H9 (cell line): ENCODE measurements around the gene FLRT2. TPM values are rescaled to one million over a fixed set of nuclear protein-coding genes. Genes with fewer than 3 reads are reported as not detected.

Experiments
- DNase-seq: peaks from one replicate; pipeline ENCODE4 v3.0.0-alpha.2; 2017
- H2AFZ ChIP-seq: one replicate; pipeline ENCODE4 v1.6.1; 2013; ENCODE audit warnings: mild to moderate bottlenecking, low read length, control low read depth, moderate library complexity
- H2AK5ac ChIP-seq: 2 replicates; pipeline ENCODE4 v1.6.1; 2013; ENCODE audit warnings: low read length, control low read depth, mixed read lengths; ENCODE audit not compliant: insufficient read length
- H2BK120ac ChIP-seq: one replicate; pipeline ENCODE4 v1.6.1; 2013; ENCODE audit warnings: low read depth, mild to moderate bottlenecking, low read length, control low read depth, inconsistent platforms; ENCODE audit not compliant: poor library complexity, severe bottlenecking
- H2BK12ac ChIP-seq: 2 replicates; pipeline ENCODE4 v1.6.1; 2013; ENCODE audit warnings: low read length, control low read depth, mixed read lengths, low read depth; ENCODE audit not compliant: insufficient read length
- H2BK15ac ChIP-seq: 2 replicates; pipeline ENCODE4 v1.6.1; 2013; ENCODE audit warnings: low read depth, low read length, control low read depth
- H2BK20ac ChIP-seq: one replicate; pipeline ENCODE4 v1.6.1; 2013; ENCODE audit warnings: low read depth, mild to moderate bottlenecking, low read length, control low read depth, inconsistent platforms; ENCODE audit not compliant: poor library complexity, severe bottlenecking
- H2BK5ac ChIP-seq: 2 replicates; pipeline ENCODE4 v1.6.1; 2013; ENCODE audit warnings: low read length, control low read depth, mixed read lengths; ENCODE audit not compliant: insufficient read length
- H3K14ac ChIP-seq: 2 replicates; pipeline ENCODE4 v1.6.1; 2013; ENCODE audit warnings: low read length, control low read depth; ENCODE audit not compliant: insufficient read depth
- H3K18ac ChIP-seq: 2 replicates; pipeline ENCODE4 v1.6.1; 2013; ENCODE audit warnings: low read depth, mild to moderate bottlenecking, mixed read lengths, low read length, control low read depth; ENCODE audit not compliant: insufficient read length
- H3K23ac ChIP-seq: 2 replicates; pipeline ENCODE4 v1.6.1; 2013; ENCODE audit warnings: low read length, control low read depth, mixed read lengths, low read depth; ENCODE audit not compliant: insufficient read length
- H3K23me2 ChIP-seq: 2 replicates; pipeline ENCODE4 v1.6.1; 2013; ENCODE audit warnings: low read depth, mild to moderate bottlenecking, mixed read lengths, low read length, control low read depth; ENCODE audit not compliant: insufficient read length, poor library complexity, severe bottlenecking
- H3K27ac ChIP-seq: 2 replicates; pipeline ENCODE4 v1.5.1; 2013; ENCODE audit warnings: low read length, control low read depth, mixed read lengths, low read depth; ENCODE audit not compliant: insufficient read length
- H3K27me3 ChIP-seq: 2 replicates; pipeline ENCODE4 v1.6.1; 2013; ENCODE audit warnings: low read length, control low read depth, inconsistent platforms; ENCODE audit not compliant: insufficient read depth
- H3K4ac ChIP-seq: 2 replicates; pipeline ENCODE4 v1.6.1; 2013; ENCODE audit warnings: low read depth, mild to moderate bottlenecking, control low read depth, inconsistent platforms, low read length, moderate library complexity
- H3K4me1 ChIP-seq: 2 replicates; pipeline ENCODE4 v1.6.1; 2013; ENCODE audit warnings: low read length, control low read depth, inconsistent platforms; ENCODE audit not compliant: insufficient read depth
- H3K4me2 ChIP-seq: 2 replicates; pipeline ENCODE4 v1.6.1; 2013; ENCODE audit warnings: low read length, control low read depth, mixed read lengths; ENCODE audit not compliant: insufficient read length, insufficient read depth
- H3K56ac ChIP-seq: 2 replicates; pipeline ENCODE4 v1.6.1; 2013; ENCODE audit warnings: low read depth, mild to moderate bottlenecking, mixed read lengths, low read length, control low read depth; ENCODE audit not compliant: insufficient read length
- H3K79me1 ChIP-seq: 2 replicates; pipeline ENCODE4 v1.6.1; 2013; ENCODE audit warnings: low read depth, mild to moderate bottlenecking, moderate library complexity, low read length, control low read depth, inconsistent platforms; ENCODE audit not compliant: insufficient read depth, poor library complexity, severe bottlenecking
- H3K79me2 ChIP-seq: 2 replicates; pipeline ENCODE4 v1.6.1; 2013; ENCODE audit warnings: low read length, control low read depth, inconsistent platforms; ENCODE audit not compliant: insufficient read depth
- H3K9ac ChIP-seq: 2 replicates; pipeline ENCODE4 v1.6.1; 2013; ENCODE audit warnings: low read length, control low read depth, mixed read lengths; ENCODE audit not compliant: insufficient read length; ENCODE audit errors: extremely low read depth
- H3K9me3 ChIP-seq: one replicate; pipeline ENCODE4 v1.6.1; 2013; ENCODE audit warnings: low read depth, low read length, inconsistent platforms; ENCODE audit not compliant: control insufficient read depth
- H3T11ph ChIP-seq: one replicate; pipeline ENCODE4 v1.6.1; 2013; ENCODE audit warnings: mild to moderate bottlenecking, low read length, control low read depth, inconsistent platforms
- H4K20me1 ChIP-seq: one replicate; pipeline ENCODE4 v1.6.1; 2013; ENCODE audit not compliant: control insufficient read depth, insufficient read length, insufficient read depth
- H4K5ac ChIP-seq: 2 replicates; pipeline ENCODE4 v1.6.1; 2013; ENCODE audit warnings: low read depth, mild to moderate bottlenecking, mixed read lengths, low read length, control low read depth; ENCODE audit not compliant: insufficient read length
- H4K8ac ChIP-seq: replicated peaks from 2 replicates; pipeline ENCODE4 v1.6.1; 2013; ENCODE audit warnings: low read length, control low read depth, mixed read lengths, low read depth; ENCODE audit not compliant: insufficient read length
- H4K91ac ChIP-seq: 2 replicates; pipeline ENCODE4 v1.6.1; 2013; ENCODE audit warnings: low read depth, mild to moderate bottlenecking, moderate library complexity, mixed read lengths, low read length, control low read depth; ENCODE audit not compliant: insufficient read length
- H3K27ac Mint-ChIP-seq, 3 experiments: 2 replicates in 2 of 3; 3 replicates in 1 of 3; pipeline ENCODE4 v1.8.0; 2020 to 2021; ENCODE audit warnings: mixed read lengths in 3 of 3, mild to moderate bottlenecking in 1 of 3, moderate library complexity in 1 of 3
- H3K27me3 Mint-ChIP-seq: 2 replicates; pipeline ENCODE4 v1.8.0; 2021; ENCODE audit warnings: low read depth, mild to moderate bottlenecking, moderate library complexity, mixed read lengths
- H3K36me3 Mint-ChIP-seq, 3 experiments: 2 replicates in 2 of 3; 3 replicates in 1 of 3; pipeline ENCODE4 v1.8.0; 2020 to 2021; ENCODE audit warnings: low read depth in 3 of 3, mixed read lengths in 3 of 3; ENCODE audit not compliant: insufficient read depth in 1 of 3
- H3K4me1 Mint-ChIP-seq, 2 experiments: 2 replicates each; pipeline ENCODE4 v1.8.0; 2020; ENCODE audit warnings: mixed read lengths in 2 of 2
- H3K4me3 Mint-ChIP-seq, 2 experiments: 2 replicates in 1 of 2; 3 replicates in 1 of 2; pipeline ENCODE4 v1.8.0; 2020 to 2021; ENCODE audit warnings: mild to moderate bottlenecking in 2 of 2, mixed read lengths in 2 of 2, moderate library complexity in 1 of 2
- H3K9me3 Mint-ChIP-seq, 2 experiments: 2 replicates in 1 of 2; 3 replicates in 1 of 2; pipeline ENCODE4 v1.8.0; 2020; ENCODE audit warnings: mild to moderate bottlenecking in 2 of 2, mixed read lengths in 2 of 2, moderate library complexity in 1 of 2
- CTCF ChIP-seq: fragments of 200-600 bp; sonication (generic); conservative IDR thresholded peaks from 3 replicates; pipeline ENCODE4 v1.8.0; 2021; ENCODE audit warnings: antibody characterized with exemption, mild to moderate bottlenecking
- WGBS: extraction: QIAGEN DNeasy Blood & Tissue Kit; methylation state at CpG from one replicate; pipeline ENCODE4 v1.1.7; 2013; ENCODE audit warnings: missing lambda C conversion rate, low lambda C conversion rate, mixed read lengths; ENCODE audit not compliant: insufficient read length; ENCODE audit errors: extremely low coverage; 5-methylcytosine and 5-hydroxymethylcytosine counted together
- total RNA-seq: library from RNA; stranded (reverse); gene quantifications from 2 replicates; pipeline ENCODE4 v1.2.1, GENCODE V29; 2021

The FLRT2 gene
- total RNA-seq, 1 experiment from 2014 or later, result 3.3 TPM

GRCh38 chr14:85701116-85701515 lies 171.2 kb downstream of the FLRT2 start:
- H3K14ac ChIP-seq, result no peak overlapping the region
- H2BK20ac ChIP-seq, result no peak overlapping the region
- no peaks in the 10 kb centered on the region for H3K4me1 Mint-ChIP-seq
- H3K4me2 ChIP-seq, result no peak overlapping the region
- no peaks in the 10 kb centered on the region for H3K79me2 ChIP-seq
- H3K18ac ChIP-seq, result no peak overlapping the region
- no peak overlapping the region for H2BK12ac ChIP-seq
- H4K8ac ChIP-seq, result no peak overlapping the region
- no peaks in the 10 kb centered on the region for H3K4me1 ChIP-seq
- H3K27me3 ChIP-seq, result no peaks in the 10 kb centered on the region
- H3K27ac Mint-ChIP-seq, result no peak overlapping the region
- H3K23ac ChIP-seq, result no peak overlapping the region
- H4K20me1 ChIP-seq, result no peaks in the 10 kb centered on the region
- no peak overlapping the region for H3K56ac ChIP-seq
- no peak overlapping the region for H2AFZ ChIP-seq
- no peak overlapping the region for H4K91ac ChIP-seq
- H3K79me1 ChIP-seq, result no peaks in the 10 kb centered on the region
- no peaks in the 10 kb centered on the region for H3K23me2 ChIP-seq
- H3K27me3 Mint-ChIP-seq, result no peaks in the 10 kb centered on the region
- H3K36me3 Mint-ChIP-seq, result no peaks in the 10 kb centered on the region
- no peak for DNase-seq
- no peak overlapping the region for H2AK5ac ChIP-seq
- no peak for TF ChIP-seq CTCF
- H3K9me3 ChIP-seq, result no peaks in the 10 kb centered on the region
- no CpG with 5 or more reads among the region's 6 CpGs for whole genome bisulfite sequencing
- no peak overlapping the region for H2BK15ac ChIP-seq
- H4K5ac ChIP-seq, result no peak overlapping the region
- no peak overlapping the region for H2BK5ac ChIP-seq
- H3K9me3 Mint-ChIP-seq, result peaks cover 0 to 3% of the 10 kb centered on the region in 2 experiments; a peak in 1 of 5 replicates
- H3K4ac ChIP-seq, result no peak overlapping the region
- H3K4me3 Mint-ChIP-seq, result no peak overlapping the region
- H3T11ph ChIP-seq, result no peak overlapping the region
- H3K9ac ChIP-seq, result no peak overlapping the region
- H2BK120ac ChIP-seq, result no peak overlapping the region
- H3K27ac ChIP-seq, result no peak overlapping the region
